Measurements from ENCODE around the gene NPLOC4.

Gene NPLOC4

DNA sequence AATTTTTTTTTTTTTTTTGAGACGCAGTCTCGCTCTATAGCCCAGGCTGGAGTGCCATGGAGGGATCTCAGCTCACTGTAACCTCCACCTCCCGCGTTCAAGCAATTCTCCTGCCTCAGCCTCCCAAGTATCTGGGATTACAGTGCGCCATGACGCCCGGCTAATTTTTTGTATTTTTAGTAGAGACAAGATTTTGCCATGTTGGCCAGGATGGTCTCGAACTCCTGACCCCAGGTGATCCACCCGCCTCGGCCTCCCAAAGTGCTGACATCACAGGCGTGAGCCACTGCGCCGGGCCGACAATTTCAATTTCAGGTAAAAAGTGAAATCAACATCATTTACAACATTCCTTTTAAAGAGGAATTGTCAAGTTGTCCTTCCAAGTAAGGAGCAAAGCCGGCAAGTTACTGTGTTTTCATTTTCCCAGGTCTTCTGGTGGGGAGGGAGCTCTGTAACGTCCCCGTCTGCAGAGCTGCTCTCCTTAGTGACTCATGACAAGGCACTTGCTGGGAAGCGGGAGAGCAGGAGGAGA, 873 bp downstream of the NPLOC4 start:
- ATAC-seq (ENCODE audit: insufficient read depth, low read depth) = peak; percentile 39; the same call in 2 of the 3 replicates
- no peaks in the 10 kb centered on the region for H3K27me3 ChIP-seq (ENCODE audit: insufficient read depth, low read length, poor library complexity)
- peak overlapping the region; percentile 73 for H3K27ac ChIP-seq (ENCODE audit: low read length)
- peak overlapping the region; percentile 76; the same call in 1 of the 2 replicates for H2AFZ ChIP-seq (ENCODE audit: low read depth, low read length)
- peaks cover 18% of the 10 kb centered on the region for H3K36me3 ChIP-seq (ENCODE audit: insufficient read depth, low read length)
- H3K9ac ChIP-seq (ENCODE audit: low read depth, low read length) = peak overlapping the region; percentile 97
- H3K4me1 ChIP-seq (ENCODE audit: insufficient read depth, low read length) = peaks cover 33% of the 10 kb centered on the region
- H3K4me2 ChIP-seq (ENCODE audit: insufficient read depth, low read length) = peak overlapping the region; percentile 94
- no peaks in the 10 kb centered on the region for H3K9me3 ChIP-seq (ENCODE audit: insufficient read depth, low read length, severe bottlenecking)
- DNase-seq = peak; percentile 21
- TF ChIP-seq, protein P1, sequence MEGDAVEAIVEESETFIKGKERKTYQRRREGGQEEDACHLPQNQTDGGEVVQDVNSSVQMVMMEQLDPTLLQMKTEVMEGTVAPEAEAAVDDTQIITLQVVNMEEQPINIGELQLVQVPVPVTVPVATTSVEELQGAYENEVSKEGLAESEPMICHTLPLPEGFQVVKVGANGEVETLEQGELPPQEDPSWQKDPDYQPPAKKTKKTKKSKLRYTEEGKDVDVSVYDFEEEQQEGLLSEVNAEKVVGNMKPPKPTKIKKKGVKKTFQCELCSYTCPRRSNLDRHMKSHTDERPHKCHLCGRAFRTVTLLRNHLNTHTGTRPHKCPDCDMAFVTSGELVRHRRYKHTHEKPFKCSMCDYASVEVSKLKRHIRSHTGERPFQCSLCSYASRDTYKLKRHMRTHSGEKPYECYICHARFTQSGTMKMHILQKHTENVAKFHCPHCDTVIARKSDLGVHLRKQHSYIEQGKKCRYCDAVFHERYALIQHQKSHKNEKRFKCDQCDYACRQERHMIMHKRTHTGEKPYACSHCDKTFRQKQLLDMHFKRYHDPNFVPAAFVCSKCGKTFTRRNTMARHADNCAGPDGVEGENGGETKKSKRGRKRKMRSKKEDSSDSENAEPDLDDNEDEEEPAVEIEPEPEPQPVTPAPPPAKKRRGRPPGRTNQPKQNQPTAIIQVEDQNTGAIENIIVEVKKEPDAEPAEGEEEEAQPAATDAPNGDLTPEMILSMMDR (IDR thresholded peaks at IDR 0.05; ENCODE audit: borderline replicate concordance, extremely low read depth, low read length, poor library complexity, severe bottlenecking) = no peak
- TF ChIP-seq EZH2 (IDR thresholded peaks at IDR 0.05; ENCODE audit: borderline replicate concordance, low read depth, low read length, severe bottlenecking) = no peak
- H4K20me1 ChIP-seq (ENCODE audit: insufficient read depth, low read length) = peaks cover 31% of the 10 kb centered on the region; the same call in 1 of the 2 replicates
- H3K79me2 ChIP-seq (ENCODE audit: insufficient read depth, low read length) = peaks cover 58% of the 10 kb centered on the region
- H3K4me3 ChIP-seq (ENCODE audit: low read depth in 1 of 2, low read length in 2 of 2) = peak overlapping the region; percentile 74 to 88

DNA sequence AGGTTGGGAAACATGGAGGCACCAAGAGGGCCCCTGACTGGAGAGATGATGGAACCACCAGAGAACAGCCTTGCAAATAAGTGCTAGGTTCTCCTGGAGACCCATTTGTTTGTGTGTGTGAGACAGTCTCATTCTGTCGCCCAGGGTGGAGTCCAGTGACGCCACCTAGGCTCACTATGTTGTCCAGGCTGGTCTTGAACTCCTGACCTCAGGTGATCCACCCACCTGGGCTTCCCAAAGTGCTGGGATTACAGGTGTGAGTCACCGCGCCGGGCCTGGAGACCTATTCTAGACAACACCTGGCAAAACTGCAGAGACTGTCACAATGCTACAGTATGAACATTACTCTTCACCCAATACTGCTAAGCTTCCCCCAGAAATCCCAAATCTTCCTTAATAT, 1.5 kb downstream of the NPLOC4 start:
- no peak for ATAC-seq (ENCODE audit: insufficient read depth, low read depth)
- Histone ChIP-seq H4K20me1 (ENCODE audit: insufficient read depth, low read length) (peaks cover 34% of the 10 kb centered on the region; the same call in 1 of the 2 replicates), H3K9me3 (ENCODE audit: insufficient read depth, low read length, severe bottlenecking) (no peaks in the 10 kb centered on the region), H3K9ac (ENCODE audit: low read depth, low read length) (peak overlapping the region; percentile 97), H3K4me1 (ENCODE audit: insufficient read depth, low read length) (peaks cover 33% of the 10 kb centered on the region), H3K4me2 (ENCODE audit: insufficient read depth, low read length) (peak overlapping the region; percentile 94), H3K36me3 (ENCODE audit: insufficient read depth, low read length) (peaks cover 21% of the 10 kb centered on the region), H2AFZ (ENCODE audit: low read depth, low read length) (no peak overlapping the region), H3K27me3 (ENCODE audit: insufficient read depth, low read length, poor library complexity) (no peaks in the 10 kb centered on the region), H3K79me2 (ENCODE audit: insufficient read depth, low read length) (peaks cover 62% of the 10 kb centered on the region), H3K4me3 (ENCODE audit: low read depth in 1 of 2, low read length in 2 of 2) (peak overlapping the region; percentile 74 to 88; a peak in 3 of 4 replicates), H3K27ac (ENCODE audit: low read length) (no peak overlapping the region)
- TF ChIP-seq, protein P1 (IDR thresholded peaks at IDR 0.05; ENCODE audit: borderline replicate concordance, extremely low read depth, low read length, poor library complexity, severe bottlenecking) = no peak
- no peak for TF ChIP-seq EZH2 (IDR thresholded peaks at IDR 0.05; ENCODE audit: borderline replicate concordance, low read depth, low read length, severe bottlenecking)
- no peak for DNase-seq

DNA sequence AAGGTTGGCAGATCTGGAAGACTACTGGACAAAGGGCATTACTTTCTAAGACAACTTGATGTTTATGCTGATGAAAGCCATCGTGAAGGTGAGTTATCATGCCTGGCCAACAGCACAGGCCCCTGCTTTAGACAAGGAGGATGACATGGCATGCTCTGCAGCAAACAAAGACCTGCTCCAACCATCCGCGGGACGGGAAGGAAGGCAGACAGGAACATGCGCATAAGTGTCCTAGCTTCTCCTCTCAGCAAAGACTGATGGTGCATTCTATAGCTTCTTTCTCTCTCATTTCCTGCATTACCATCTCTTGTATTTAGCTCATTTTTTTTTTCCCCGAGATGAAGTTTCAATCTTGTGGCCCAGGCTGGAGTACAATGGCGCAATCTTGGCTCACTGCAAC, 5.4 kb downstream of the NPLOC4 start:
- H3K79me2 ChIP-seq (ENCODE audit: insufficient read depth, low read length) = peaks cover 78% of the 10 kb centered on the region
- no peak for TF ChIP-seq EZH2 (IDR thresholded peaks at IDR 0.05; ENCODE audit: borderline replicate concordance, low read depth, low read length, severe bottlenecking)
- TF ChIP-seq, protein P1 (IDR thresholded peaks at IDR 0.05; ENCODE audit: borderline replicate concordance, extremely low read depth, low read length, poor library complexity, severe bottlenecking) = no peak

More for the DNA sequence above, 5.4 kb downstream of the NPLOC4 start:
- peaks cover 58% of the 10 kb centered on the region for H3K36me3 ChIP-seq (ENCODE audit: insufficient read depth, low read length)
- H3K4me2 ChIP-seq (ENCODE audit: insufficient read depth, low read length) = no peak overlapping the region
- peaks cover 22% of the 10 kb centered on the region for H3K4me1 ChIP-seq (ENCODE audit: insufficient read depth, low read length)
- H4K20me1 ChIP-seq (ENCODE audit: insufficient read depth, low read length) = peaks cover 35% of the 10 kb centered on the region; the same call in 1 of the 2 replicates
- no peaks in the 10 kb centered on the region for H3K27me3 ChIP-seq (ENCODE audit: insufficient read depth, low read length, poor library complexity)
- H3K9ac ChIP-seq (ENCODE audit: low read depth, low read length) = no peak overlapping the region
- H3K9me3 ChIP-seq (ENCODE audit: insufficient read depth, low read length, severe bottlenecking) = no peaks in the 10 kb centered on the region
- no peak overlapping the region for H3K27ac ChIP-seq (ENCODE audit: low read length)
- H3K4me3 ChIP-seq (ENCODE audit: low read depth in 1 of 2, low read length in 2 of 2) = no peak overlapping the region
- no peak overlapping the region for H2AFZ ChIP-seq (ENCODE audit: low read depth, low read length)
- DNase-seq = no peak
- no peak for ATAC-seq (ENCODE audit: insufficient read depth, low read depth)

Data from DND-41 (cell line).